Naive B cell (primary cell): Measurements from ENCODE around the gene CFAP73. TPM values are rescaled to one million over a fixed set of nuclear protein-coding genes. Genes with fewer than 3 reads are reported as not detected.

Experiments used
- ATAC-seq, 2 donors: fragments of 150-1000 bp; cut with Tn5 transposase; 2 replicates each; pipeline ENCODE4 v1.10.0; 2021; ENCODE audit warnings: low read depth in 2 of 2, mild to moderate bottlenecking in 2 of 2, moderate library complexity in 2 of 2
- DNase-seq: peaks from one replicate; pipeline ENCODE4 v3.0.0; 2022
- H3K27ac Mint-ChIP-seq, 6 donors: one replicate each; pipeline ENCODE4 v1.8.0; 2020 to 2022; ENCODE audit warnings: mild to moderate bottlenecking in 6 of 6, mixed read lengths in 6 of 6, moderate library complexity in 5 of 6, inconsistent platforms in 2 of 6
- H3K27me3 Mint-ChIP-seq, 3 donors: one replicate each; pipeline ENCODE4 v1.8.0; 2021 to 2022; ENCODE audit warnings: mixed read lengths in 3 of 3, mild to moderate bottlenecking in 1 of 3
- H3K36me3 Mint-ChIP-seq, 2 donors: one replicate each; pipeline ENCODE4 v1.8.0; 2020 to 2022; ENCODE audit warnings: mixed read lengths in 2 of 2, inconsistent platforms in 1 of 2, mild to moderate bottlenecking in 1 of 2
- H3K4me1 Mint-ChIP-seq, 3 donors: one replicate each; pipeline ENCODE4 v1.8.0; 2020 to 2022; ENCODE audit warnings: mixed read lengths in 3 of 3, inconsistent platforms in 1 of 3, mild to moderate bottlenecking in 1 of 3, moderate library complexity in 1 of 3
- H3K4me3 Mint-ChIP-seq, 8 donors: one replicate each; pipeline ENCODE4 v1.8.0; 2020 to 2022; ENCODE audit warnings: mild to moderate bottlenecking in 8 of 8, mixed read lengths in 8 of 8, moderate library complexity in 8 of 8, inconsistent platforms in 2 of 8
- H3K9me3 Mint-ChIP-seq, 7 donors: one replicate each; pipeline ENCODE4 v1.8.0; 2020 to 2022; ENCODE audit warnings: mixed read lengths in 7 of 7, mild to moderate bottlenecking in 5 of 7, inconsistent platforms in 2 of 7, moderate library complexity in 1 of 7
- polyA plus RNA-seq, 6 donors: library from polyadenylated mRNA; unstranded; fragments of 300-500 nt; fragmentation: Illumina TruSeq; gene quantifications; one replicate each; pipeline ENCODE4 v1.2.3, GENCODE V29; 2021; ENCODE audit warnings: low read depth in 6 of 6

CFAP73 gene
- polyA plus RNA-seq: 1 to 10 TPM in 1 of 6 donors, not detected in 5; 1.2 TPM

DNA sequence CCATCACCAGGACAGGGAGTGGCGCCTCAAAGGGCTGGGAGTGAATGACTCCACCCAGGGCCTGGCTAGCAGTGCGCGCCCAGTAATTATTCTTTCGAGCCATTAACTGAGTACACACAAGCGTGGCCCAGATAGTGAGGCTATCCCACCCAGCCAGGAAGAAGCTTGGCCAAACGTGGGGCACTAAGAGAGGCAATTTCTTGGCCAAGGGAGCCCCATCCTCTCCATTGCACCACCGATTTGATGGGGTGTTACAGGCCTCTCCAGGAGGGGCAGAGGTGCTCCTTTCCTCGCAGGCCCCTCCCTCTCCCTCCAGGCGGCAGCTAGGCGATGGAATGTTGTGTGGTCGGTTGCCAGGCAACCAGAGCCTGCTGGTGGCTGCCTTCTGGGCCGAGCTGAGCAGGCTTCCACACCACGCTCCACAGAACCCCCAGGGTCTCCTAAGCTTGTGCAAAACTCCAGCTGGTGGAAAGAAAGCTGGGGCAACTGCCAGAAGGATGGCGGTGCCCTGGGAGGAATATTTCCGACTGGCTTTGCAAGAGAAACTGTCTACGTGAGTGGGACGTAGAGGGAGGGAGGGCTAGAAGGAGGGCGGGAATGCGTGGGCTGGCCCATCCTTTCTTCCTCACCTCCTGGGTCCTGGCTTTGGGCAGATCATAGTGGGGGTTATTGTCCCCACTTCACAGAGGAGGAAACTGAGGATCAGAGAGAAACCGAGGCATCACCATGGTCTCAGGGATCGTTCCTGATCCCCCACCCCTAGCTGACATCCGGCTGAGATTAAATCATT, at the start of gene CFAP73:
Gene CFAP73 (plus strand): TSS at position 364 of the 790 bp plus-strand sequence. CDS start 134 bp downstream, at position 498.
- Mint-ChIP-seq H3K27ac (peak within 1 kb of the TSS in 3 of 6 donors; percentile 26 to 78 (median 62)), H3K27me3 (no peaks in the 10 kb centered on the region), H3K4me3 (peak within 1 kb of the TSS in 1 of 8 donors; percentile 15), H3K36me3 (no peaks in the 10 kb centered on the region), H3K9me3 (peaks cover 0 to 8% (median 3%) of the 10 kb centered on the region in 7 donors), H3K4me1 (peaks cover 7 to 17% (median 17%) of the 10 kb centered on the region in 3 donors)
- DNase-seq (no peak), ATAC-seq (no peak)

DNA sequence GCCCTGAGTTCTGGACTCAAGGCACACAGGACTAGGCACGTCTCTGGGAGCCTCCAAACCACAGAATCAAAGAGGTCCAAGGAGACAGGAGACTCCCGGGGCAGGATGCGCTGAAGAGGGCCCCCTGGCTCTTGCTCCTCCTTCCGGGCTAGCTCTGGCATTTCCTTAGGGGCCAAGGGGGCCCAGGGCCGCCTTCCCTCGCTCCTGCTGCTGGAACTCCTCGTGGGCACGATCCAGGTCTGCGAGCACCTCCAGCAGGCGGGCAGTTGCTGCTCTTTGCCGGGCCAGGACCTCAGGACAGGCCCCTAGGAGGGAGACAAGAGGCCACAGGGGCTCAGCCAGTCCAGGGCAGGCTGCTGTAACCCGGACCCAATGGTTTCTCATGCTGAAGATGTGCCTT, 49.8 kb upstream of the CFAP73 start:
- Mint-ChIP-seq H3K27ac (peak overlapping the region in 1 of 6 donors; percentile 60), H3K9me3 (no peaks in the 10 kb centered on the region), H3K4me3 (no peak overlapping the region), H3K27me3 (no peaks in the 10 kb centered on the region), H3K4me1 (peaks cover 29 to 41% (median 31%) of the 10 kb centered on the region in 3 donors), H3K36me3 (no peaks in the 10 kb centered on the region)
- no peak for ATAC-seq
- DNase-seq: no peak

DNA sequence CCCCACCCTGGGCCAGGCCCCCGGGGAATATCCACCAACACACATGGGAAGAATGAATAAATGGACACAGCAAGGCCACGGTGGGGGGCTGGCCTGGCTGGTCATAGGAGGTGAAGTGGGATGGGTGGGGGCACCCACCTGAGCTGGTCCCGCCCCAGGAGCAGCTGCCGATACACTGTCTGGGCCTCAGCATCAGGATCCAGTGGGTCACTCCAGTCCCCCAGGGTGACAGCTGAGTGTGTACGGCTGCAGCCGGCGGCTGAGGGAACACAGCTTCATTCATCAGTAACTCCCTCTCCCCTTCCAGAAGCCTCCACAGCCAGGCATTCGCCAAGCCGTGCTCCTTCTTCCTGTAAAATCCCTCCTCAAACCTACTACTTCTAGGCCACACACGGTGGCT, 47.8 kb upstream of the CFAP73 start:
- peaks cover 24 to 44% (median 32%) of the 10 kb centered on the region in 3 donors for H3K4me1 Mint-ChIP-seq
- H3K27ac Mint-ChIP-seq: peak overlapping the region in 1 of 6 donors; percentile 67
- H3K36me3 Mint-ChIP-seq: no peaks in the 10 kb centered on the region
- peaks cover 0 to 5% (median 0%) of the 10 kb centered on the region in 3 donors for H3K27me3 Mint-ChIP-seq
- ATAC-seq (no peak), DNase-seq (no peak)
- peak overlapping the region in 1 of 8 donors; percentile 82 for H3K4me3 Mint-ChIP-seq
- H3K9me3 Mint-ChIP-seq: no peaks in the 10 kb centered on the region

DNA sequence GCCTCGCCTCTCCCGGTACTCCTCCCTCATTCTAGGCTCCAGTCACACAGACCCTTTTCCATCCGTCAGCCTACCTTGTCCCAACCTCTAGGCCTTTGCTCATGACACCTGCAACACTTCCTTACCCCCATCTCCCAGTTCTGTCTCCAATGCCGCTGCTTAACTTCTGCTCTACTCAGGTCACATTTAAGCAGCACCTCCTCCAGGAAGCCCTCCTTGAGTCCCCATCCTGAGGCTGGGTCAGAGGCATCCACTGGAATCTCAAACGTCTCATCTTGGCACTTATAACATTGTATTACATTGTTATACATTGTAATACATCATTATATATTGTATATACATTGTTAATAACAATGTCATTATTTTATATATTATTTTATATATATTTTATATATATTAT, 46.7 kb upstream of the CFAP73 start:
- Mint-ChIP-seq H3K9me3 (no peaks in the 10 kb centered on the region), H3K27ac (peak overlapping the region in 4 of 6 donors; percentile 32 to 98 (median 92)), H3K4me3 (peak overlapping the region in 1 of 8 donors; percentile 29), H3K27me3 (peaks cover 0 to 8% (median 0%) of the 10 kb centered on the region in 3 donors), H3K36me3 (no peaks in the 10 kb centered on the region), H3K4me1 (peaks cover 22 to 39% (median 24%) of the 10 kb centered on the region in 3 donors)
- DNase-seq: no peak
- ATAC-seq: no peak

DNA sequence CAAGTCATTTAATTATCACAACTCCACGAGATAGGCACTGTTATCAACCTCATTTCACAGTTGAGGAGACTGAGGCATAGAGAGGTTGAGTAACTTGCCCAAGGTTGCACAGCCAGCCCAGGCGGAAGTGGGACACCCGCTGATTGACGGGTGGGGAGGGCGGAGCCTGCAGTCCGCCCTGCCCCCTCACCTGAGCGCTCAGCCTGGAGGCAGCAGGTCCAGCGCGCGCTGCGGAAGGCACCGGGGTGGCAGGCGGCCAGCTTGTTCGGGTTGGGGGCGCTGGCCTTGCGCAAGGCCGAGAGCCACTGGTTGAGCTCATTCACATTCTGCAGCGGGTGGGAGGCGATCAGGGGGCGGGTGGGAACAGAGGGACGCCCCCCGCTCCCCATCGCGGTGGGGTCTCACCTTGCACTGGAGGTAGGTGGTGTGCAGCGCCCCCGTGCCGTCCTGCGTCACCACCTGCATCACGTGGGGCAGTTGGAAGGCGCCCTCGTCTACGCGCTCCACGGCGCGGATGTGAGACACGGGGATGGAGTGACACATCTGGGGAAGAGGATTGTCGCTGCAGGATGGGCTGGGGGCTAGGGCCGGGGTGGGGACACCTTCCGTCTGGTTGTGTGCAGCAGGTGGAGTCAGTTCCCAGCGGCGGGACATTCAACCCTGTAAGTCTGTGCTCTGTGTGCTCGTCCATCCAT, 45.6 kb upstream of the CFAP73 start:
- Mint-ChIP-seq H3K36me3 (no peaks in the 10 kb centered on the region), H3K4me3 (peak overlapping the region; percentile 60 to 87 (median 74)), H3K9me3 (no peaks in the 10 kb centered on the region), H3K4me1 (peaks cover 13 to 28% (median 17%) of the 10 kb centered on the region in 3 donors), H3K27me3 (peaks cover 0 to 8% (median 0%) of the 10 kb centered on the region in 3 donors), H3K27ac (peak overlapping the region in 2 of 6 donors; percentile 47 to 49)
- ATAC-seq: peak; percentile 86
- DNase-seq: peak; percentile 31

DNA sequence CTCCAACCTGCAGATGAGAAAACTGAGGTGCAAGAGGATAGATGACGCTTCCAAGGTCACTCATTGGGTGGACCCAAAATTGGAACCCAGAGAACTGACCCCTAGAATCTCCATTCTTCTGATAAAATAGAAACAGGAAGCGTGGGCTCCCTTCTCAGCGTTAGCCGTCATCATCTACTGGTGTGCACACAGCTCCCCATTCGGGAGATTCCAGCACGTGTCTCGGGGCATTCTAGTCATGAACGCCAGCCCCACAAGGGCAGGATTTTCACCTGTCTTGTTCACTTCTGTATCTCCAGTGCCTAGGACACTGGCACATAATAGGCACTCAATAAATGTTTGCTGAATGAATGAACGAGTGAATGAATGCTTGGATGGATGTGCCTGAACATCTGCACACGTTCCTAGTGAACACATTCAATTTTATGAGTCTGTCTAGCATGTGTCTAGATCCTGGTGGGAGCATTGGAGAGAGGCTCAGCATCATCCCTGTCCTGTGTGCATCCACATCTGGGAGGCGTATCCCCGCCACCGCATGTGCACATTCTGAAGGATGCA, 44.5 kb upstream of the CFAP73 start:
- H3K36me3 Mint-ChIP-seq: no peaks in the 10 kb centered on the region
- H3K4me3 Mint-ChIP-seq: peak overlapping the region in 4 of 8 donors; percentile 41 to 73 (median 56)
- no peaks in the 10 kb centered on the region for H3K9me3 Mint-ChIP-seq
- ATAC-seq (no peak), DNase-seq (no peak)
- H3K27me3 Mint-ChIP-seq: peaks cover 0 to 8% (median 0%) of the 10 kb centered on the region in 3 donors
- peak overlapping the region in 1 of 6 donors; percentile 16 for H3K27ac Mint-ChIP-seq
- H3K4me1 Mint-ChIP-seq: peaks cover 15 to 23% (median 17%) of the 10 kb centered on the region in 3 donors

DNA sequence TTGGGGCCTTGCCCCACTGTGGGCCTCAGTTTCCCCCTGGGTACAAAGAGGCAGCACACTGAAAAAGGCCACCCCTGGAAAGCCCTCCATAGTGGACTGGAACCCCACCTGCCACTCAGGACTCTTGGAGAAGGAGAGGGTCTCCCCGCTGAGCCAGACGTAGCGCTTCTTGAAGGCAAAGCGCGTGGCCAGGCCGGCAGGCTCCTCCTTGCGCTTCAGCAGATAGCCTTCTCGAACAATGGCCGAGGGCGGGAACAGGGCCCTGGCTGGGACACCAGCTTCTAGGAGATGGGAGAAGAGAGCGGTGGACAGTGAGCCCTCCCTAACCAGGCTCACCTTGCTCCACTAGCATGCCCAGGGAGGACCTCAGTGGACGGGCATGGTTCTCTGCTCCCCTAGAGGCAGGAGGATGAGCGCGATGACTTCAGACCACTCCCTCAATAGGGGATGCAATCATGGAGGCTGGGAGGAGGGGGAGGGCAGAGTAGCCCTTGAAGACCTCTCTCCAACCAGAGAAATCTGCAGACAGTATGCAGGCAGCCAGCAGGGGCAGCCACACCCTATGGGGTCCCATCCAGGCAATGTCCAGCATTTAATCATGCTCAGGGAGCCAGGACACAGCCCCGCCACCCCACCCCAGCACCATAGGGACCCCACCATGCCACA, 43.8 kb upstream of the CFAP73 start:
- no peak for ATAC-seq
- H3K36me3 Mint-ChIP-seq: no peaks in the 10 kb centered on the region
- no peak overlapping the region for H3K4me3 Mint-ChIP-seq

DNA sequence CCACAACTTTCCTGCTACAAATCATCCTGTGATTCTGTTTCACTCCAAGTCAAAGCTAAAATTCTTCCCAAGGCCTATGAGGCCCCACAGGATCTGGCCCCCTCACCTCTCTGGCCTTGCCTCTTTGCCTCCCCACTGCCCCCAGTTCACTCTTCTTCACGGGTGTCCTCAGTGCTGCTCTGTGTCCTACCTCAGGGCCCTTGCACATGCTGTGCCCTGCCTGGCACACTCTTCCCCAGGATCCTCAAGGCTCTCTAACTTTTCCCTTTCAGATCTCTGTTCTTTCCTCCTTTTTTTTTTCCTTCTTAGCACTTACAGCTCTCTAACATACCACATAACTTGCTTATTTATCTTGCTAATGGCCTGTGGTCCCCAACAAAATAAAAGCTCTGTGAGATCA, 43.2 kb upstream of the CFAP73 start:
- no peaks in the 10 kb centered on the region for H3K9me3 Mint-ChIP-seq
- peaks cover 11 to 17% (median 15%) of the 10 kb centered on the region in 3 donors for H3K4me1 Mint-ChIP-seq
- no peak for DNase-seq
- peaks cover 0 to 8% (median 0%) of the 10 kb centered on the region in 3 donors for H3K27me3 Mint-ChIP-seq
- no peak overlapping the region for H3K27ac Mint-ChIP-seq
- peak overlapping the region in 2 of 8 donors; percentile 21 to 86 for H3K4me3 Mint-ChIP-seq
- no peaks in the 10 kb centered on the region for H3K36me3 Mint-ChIP-seq
- no peak for ATAC-seq

More for the DNA sequence above, 43.8 kb upstream of the CFAP73 start:
- H3K27ac Mint-ChIP-seq: no peak overlapping the region
- no peaks in the 10 kb centered on the region for H3K9me3 Mint-ChIP-seq
- DNase-seq: no peak
- peaks cover 0 to 8% (median 0%) of the 10 kb centered on the region in 3 donors for H3K27me3 Mint-ChIP-seq
- peaks cover 15 to 22% (median 15%) of the 10 kb centered on the region in 3 donors for H3K4me1 Mint-ChIP-seq

DNA sequence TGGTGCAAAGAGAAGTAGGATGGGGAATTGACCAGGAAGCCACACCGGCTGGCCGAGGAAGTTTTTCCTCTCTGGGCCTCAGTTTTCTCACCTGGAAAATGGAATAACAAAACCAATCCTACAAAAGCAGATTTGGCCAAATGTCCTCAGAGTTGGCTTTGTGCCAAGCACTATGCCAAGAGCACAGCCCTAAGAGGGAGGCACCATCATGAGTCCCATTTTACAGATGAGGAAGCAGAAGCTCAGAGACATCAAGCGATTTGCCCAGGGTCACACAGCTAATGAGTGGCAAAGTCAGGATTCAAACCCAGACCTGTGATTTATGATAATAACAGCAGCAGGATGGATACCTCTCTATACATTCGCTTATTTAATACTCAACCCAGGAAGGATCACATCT, 41.2 kb upstream of the CFAP73 start:
- Mint-ChIP-seq H3K36me3 (no peaks in the 10 kb centered on the region), H3K27me3 (peaks cover 0 to 8% (median 8%) of the 10 kb centered on the region in 3 donors), H3K9me3 (no peaks in the 10 kb centered on the region), H3K4me1 (peaks cover 9 to 15% (median 11%) of the 10 kb centered on the region in 3 donors), H3K27ac (no peak overlapping the region), H3K4me3 (no peak overlapping the region)
- no peak for ATAC-seq
- no peak for DNase-seq

DNA sequence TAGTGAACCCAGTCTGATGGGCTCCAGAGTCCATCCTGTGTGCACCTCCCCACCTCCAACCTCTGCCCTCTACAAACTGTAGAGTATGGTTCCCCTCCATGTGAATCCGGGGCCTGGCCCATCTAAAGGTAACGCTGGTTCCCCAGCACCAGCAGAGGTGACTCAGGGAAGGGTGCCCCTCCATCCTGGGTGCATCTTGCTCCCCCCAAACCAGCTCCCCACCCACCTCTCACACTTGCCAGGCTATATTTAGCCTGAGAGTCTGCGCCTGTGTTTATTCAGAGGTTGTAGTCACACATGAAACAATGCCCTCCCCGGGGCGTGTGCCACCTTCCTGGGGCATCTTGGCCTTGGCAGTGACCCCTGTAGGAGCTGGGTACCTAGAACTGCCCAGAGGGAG, 40.2 kb upstream of the CFAP73 start:
- DNase-seq (no peak), ATAC-seq (no peak)
- no peaks in the 10 kb centered on the region for H3K36me3 Mint-ChIP-seq
- H3K4me3 Mint-ChIP-seq: no peak overlapping the region
- peaks cover 0 to 8% (median 8%) of the 10 kb centered on the region in 3 donors for H3K27me3 Mint-ChIP-seq
- H3K27ac Mint-ChIP-seq: peak overlapping the region in 1 of 6 donors; percentile 31
- peaks cover 4 to 9% (median 8%) of the 10 kb centered on the region in 3 donors for H3K4me1 Mint-ChIP-seq
- no peaks in the 10 kb centered on the region for H3K9me3 Mint-ChIP-seq

DNA sequence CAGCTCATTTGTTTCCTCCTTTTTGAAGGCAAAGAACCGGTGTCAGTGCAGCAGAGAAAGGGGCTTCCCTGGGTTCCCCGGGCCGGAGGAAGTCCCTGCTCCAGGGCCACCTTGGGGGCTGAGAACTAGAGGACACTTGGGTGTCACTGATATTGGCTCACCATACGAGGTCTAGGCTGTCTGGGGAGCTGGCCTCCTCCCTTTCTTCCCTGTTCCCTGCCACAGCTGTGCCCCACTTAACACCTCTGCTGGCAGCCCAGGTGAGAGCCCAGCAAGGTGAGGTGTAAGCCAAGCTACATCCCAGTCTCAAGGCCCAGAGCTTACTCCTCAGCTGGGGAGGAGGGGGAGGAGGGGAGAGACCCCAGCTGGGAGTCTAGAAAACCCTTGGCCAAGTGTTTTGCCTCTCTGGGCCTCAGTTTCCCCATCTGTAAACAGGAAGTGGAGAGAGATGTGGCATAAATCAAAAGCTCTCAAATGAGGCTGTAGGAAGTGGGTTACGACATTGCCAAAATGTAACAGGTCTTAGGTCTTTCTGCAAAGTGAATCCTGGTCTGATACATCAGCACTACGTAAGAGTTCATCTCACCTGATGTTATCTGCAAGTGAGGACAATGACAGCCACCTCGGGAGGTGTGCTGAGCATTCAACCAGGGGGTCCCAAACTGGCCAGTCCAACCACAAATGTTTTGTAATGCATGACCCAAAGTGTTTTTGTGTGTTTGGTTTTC, 39.5 kb upstream of the CFAP73 start:
- DNase-seq (no peak), ATAC-seq (no peak)
- H3K4me3 Mint-ChIP-seq: no peak overlapping the region

DNA sequence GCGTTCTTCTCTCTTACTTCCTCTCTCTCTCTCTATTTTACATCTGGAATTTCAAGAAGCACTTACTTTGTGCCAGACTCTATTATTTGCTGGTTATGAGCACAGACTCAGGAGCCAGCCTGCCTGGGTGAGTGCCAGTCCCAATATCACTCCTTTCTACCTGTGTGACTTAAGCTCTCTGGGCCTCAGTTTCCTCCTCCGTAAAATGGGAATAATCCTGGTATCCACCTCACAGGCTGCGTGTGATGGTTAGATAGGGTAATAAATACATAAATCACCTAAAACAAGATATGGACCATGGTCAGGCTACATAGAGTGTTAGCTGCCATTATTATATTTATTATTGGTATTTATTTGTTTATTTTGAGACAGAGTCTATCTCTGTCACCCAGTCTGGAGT, 38.3 kb upstream of the CFAP73 start:
- DNase-seq: no peak
- H3K27ac Mint-ChIP-seq: peak overlapping the region in 1 of 6 donors; percentile 54
- H3K9me3 Mint-ChIP-seq: no peaks in the 10 kb centered on the region
- H3K36me3 Mint-ChIP-seq: no peaks in the 10 kb centered on the region
- peaks cover 4 to 5% (median 4%) of the 10 kb centered on the region in 3 donors for H3K4me1 Mint-ChIP-seq
- H3K4me3 Mint-ChIP-seq: no peak overlapping the region
- ATAC-seq: no peak
- peaks cover 0 to 8% (median 8%) of the 10 kb centered on the region in 3 donors for H3K27me3 Mint-ChIP-seq

More for the DNA sequence above, 39.5 kb upstream of the CFAP73 start:
- Mint-ChIP-seq H3K27ac (peak overlapping the region in 2 of 6 donors; percentile 30 to 31), H3K36me3 (no peaks in the 10 kb centered on the region), H3K4me1 (peaks cover 4 to 5% (median 4%) of the 10 kb centered on the region in 3 donors), H3K27me3 (peaks cover 0 to 8% (median 8%) of the 10 kb centered on the region in 3 donors), H3K9me3 (no peaks in the 10 kb centered on the region)
